NCI-H1417 (cell line): ENCODE data around the gene CIC.
"Not testable (repeated sequence)": the region's sequence is repeated elsewhere in the genome, so short reads cannot be mapped to it uniquely, and the experiment has no call there.

ENCODE experiments used
- DNase-seq, 3 experiments: peaks; one replicate each; lab custom pipeline; 2025; lab: John Stamatoyannopoulos, UW

Gene CIC

GRCh38 chr19:42313096-42313839 lies 44.2 kb downstream of the CIC start, which contains the start of gene TMEM145:
Gene TMEM145, plus strand, starts transcription at chr19:42313309. Its CDS starts 68 bp downstream, at chr19:42313377.
- peak; percentile 66 to 76 (median 72) for DNase-seq

- DNase-seq, result no peak
Observed at GRCh38 chr19:42313840-42314755, 45.0 kb downstream of the CIC start.

- DNase-seq, result no peak
Observed at GRCh38 chr19:42315024-42315423, 46.0 kb downstream of the CIC start.

- DNase-seq, result no peak
Observed at GRCh38 chr19:42316223-42317211, 47.5 kb downstream of the CIC start.

- DNase-seq, result no peak
Observed at GRCh38 chr19:42317535-42317934, 48.5 kb downstream of the CIC start.

- no peak for DNase-seq
Observed at GRCh38 chr19:42322305-42322704, 53.3 kb downstream of the CIC start.

GRCh38 chr19:42323473-42323851 lies 54.4 kb downstream of the CIC start:
- DNase-seq, result no peak

GRCh38 chr19:42323852-42324654 lies 55.0 kb downstream of the CIC start:
- no peak for DNase-seq

- DNase-seq, result peak in 1 of 3 experiments; percentile 23
Observed at GRCh38 chr19:42324655-42325307, 55.7 kb downstream of the CIC start.

- peak; percentile 97 to 100 (median 99) for DNase-seq
Observed at GRCh38 chr19:42325308-42325895, 56.4 kb downstream of the CIC start, which contains the start of gene MEGF8. Gene MEGF8, plus strand, starts transcription at chr19:42325635. Its CDS starts 609 bp downstream, at chr19:42326244.

- peak in 1 of 3 experiments; percentile 52 for DNase-seq
Observed at GRCh38 chr19:42325896-42326771, 57.1 kb downstream of the CIC start.

- DNase-seq, result no peak
Observed at GRCh38 chr19:42326969-42327368, 57.9 kb downstream of the CIC start.

GRCh38 chr19:42327381-42327780 lies 58.3 kb downstream of the CIC start:
- DNase-seq, result no peak

- DNase-seq, result no peak
Observed at GRCh38 chr19:42328106-42328505, 59.1 kb downstream of the CIC start.

GRCh38 chr19:42328854-42329253 lies 59.8 kb downstream of the CIC start:
- DNase-seq, result no peak

GRCh38 chr19:42330241-42330711 lies 61.2 kb downstream of the CIC start:
- DNase-seq, result peak in 1 of 3 experiments; percentile 89

- not testable (repeated sequence) for DNase-seq
Observed at GRCh38 chr19:42331333-42331732, 62.3 kb downstream of the CIC start.

GRCh38 chr19:42332059-42332458 lies 63.0 kb downstream of the CIC start:
- DNase-seq, result no peak

GRCh38 chr19:42333018-42333417 lies 64.0 kb downstream of the CIC start:
- DNase-seq, result no peak
